Measurements from ENCODE around the gene CTNNBIP1.

- TF ChIP-seq CTCF (IDR thresholded peaks at IDR 0.05): no peak
- no peak for TF ChIP-seq POLR2A (IDR thresholded peaks at IDR 0.05)
These were observed 36.2 kb upstream of the CTNNBIP1 start for GRCh38 chr1:9946315-9946714.
